ENCODE measurements around the gene MPHOSPH10. TPM values are rescaled to one million over a fixed set of nuclear protein-coding genes. Genes with fewer than 3 reads are reported as not detected.

Gene MPHOSPH10
- total and polyA plus RNA-seq, 10 of the 15 experiments (the other 5 are each of a cell fraction or from before 2014, with no cell fraction given), result 23.8 to 56.8 (median 41.3) TPM

- H3K27me3 ChIP-seq (replicated peaks in 1 of 2; ENCODE audit: control insufficient read depth in 2 of 2, insufficient read depth in 2 of 2, low read length in 1 of 2), result no peaks in the 10 kb centered on the region
- POLR2A ChIA-PET, result interaction anchor here (1.8 to 1.9 kb wide), 2 partner anchors 10 to 12 kb away, joined by 4 to 5 read pairs; no protein-coding TSS in a partner anchor
- FAIRE-seq (no peak), DNase-seq (ENCODE audit: low read depth, low spot score) (no peak), ATAC-seq (peak; percentile 91)
- SMC1A ChIA-PET (ENCODE audit: uncharacterized antibody, unreplicated experiment), result interaction anchor here (0.9 to 2.0 kb wide), 3 partner anchors 12 to 250 kb away, joined by 3 to 11 read pairs (median 4); no protein-coding TSS in a partner anchor
- H3K4me3 ChIP-seq, result no peak overlapping the region
- H3K27ac ChIP-seq (ENCODE audit: control insufficient read depth, insufficient read depth), result peak overlapping the region; percentile 24; the same call in 1 of the 2 replicates
- peaks cover 14% of the 10 kb centered on the region for H3K4me1 ChIP-seq (ENCODE audit: control insufficient read depth, insufficient read depth, low read length)
- BruUV-seq (replicated peaks), result no TSS peak
- CTCF ChIA-PET, result interaction anchor here (1.8 to 4.1 kb wide), 2 partner anchors 11 to 18 kb away, joined by 10 to 36 read pairs; no protein-coding TSS in a partner anchor
- peaks cover 6 to 8% of the 10 kb centered on the region in 2 experiments for H3K36me3 ChIP-seq (ENCODE audit: control insufficient read depth in 2 of 2, insufficient read depth in 2 of 2, low read length in 1 of 2)
- in situ Hi-C loops (cut with MboI) (no loop called here), intact Hi-C loops (cut with micrococcal nuclease; ENCODE audit: unreplicated experiment) (no loop called here)
- H3K79me2 ChIP-seq (ENCODE audit: control insufficient read depth, insufficient read depth, low read length), result no peaks in the 10 kb centered on the region
- no peaks in the 10 kb centered on the region for H3K9me3 ChIP-seq (replicated peaks; ENCODE audit: control insufficient read depth, insufficient read depth, low read length)
- 22% methylated on average over 5 of the region's 5 CpGs for WGBS (ENCODE audit: insufficient coverage, insufficient replicate concordance, low lambda C conversion rate, missing lambda C conversion rate)
- H3K4me2 ChIP-seq (ENCODE audit: control insufficient read depth, insufficient read depth), result peak overlapping the region; percentile 60
- no peak overlapping the region for H2AFZ ChIP-seq (ENCODE audit: control insufficient read depth, low read depth, low read length)
- H4K20me1 ChIP-seq (ENCODE audit: control insufficient read depth, insufficient read depth), result no peaks in the 10 kb centered on the region
- H3K9ac ChIP-seq (ENCODE audit: control insufficient read depth, insufficient read depth, low read length), result no peak overlapping the region; the same call in 1 of the 2 replicates
- RAD21 ChIA-PET (ENCODE audit: unreplicated experiment), result interaction anchor here (1.1 kb wide), 1 partner anchor 17 kb away, joined by 5 read pairs; no protein-coding TSS in a partner anchor
- TF ChIP-seq CTCF (IDR thresholded peaks at IDR 0.05 in 2 of 3, conservative IDR thresholded peaks at IDR 0.05 in 1 of 3; ENCODE audit: control insufficient read depth in 2 of 3, extremely low read depth in 1 of 3, insufficient read depth in 1 of 3, low read depth in 3 of 3, low read length in 3 of 3), result no peak
- TF ChIP-seq NFYB (IDR thresholded peaks at IDR 0.05; ENCODE audit: insufficient read depth, low read depth, low read length), result no peak
- TF ChIP-seq MLLT1 (IDR thresholded peaks at IDR 0.05), result peak; percentile 96
- no peak for TF ChIP-seq FOXM1 (IDR thresholded peaks at IDR 0.05; ENCODE audit: low read depth, low read length)
- TF ChIP-seq IRF5 (IDR thresholded peaks at IDR 0.05; ENCODE audit: borderline replicate concordance), result 0 out of 2 replicates have a peak, but pooled peaks have one; percentile 45
- no peak for TF ChIP-seq SREBF1 (IDR thresholded peaks at IDR 0.05; ENCODE audit: low read length)
- TF ChIP-seq SIN3A (IDR thresholded peaks at IDR 0.05; ENCODE audit: low read depth, low read length), result no peak
- TF ChIP-seq TCF12 (IDR thresholded peaks at IDR 0.05; ENCODE audit: low read depth, low read length), result 0 out of 2 replicates have a peak, but pooled peaks have one; percentile 14
- TF ChIP-seq PAX5 (IDR thresholded peaks at IDR 0.05; ENCODE audit: borderline replicate concordance, low read depth, low read length), result peak; percentile 74; the same call in 1 of the 2 replicates
- peak; percentile 66 for TF ChIP-seq GATAD2B (conservative IDR thresholded peaks at IDR 0.05; ENCODE audit: low read depth)
- 0 out of 2 replicates have a peak, but pooled peaks have one; percentile 27 for TF ChIP-seq ZBTB11 (CRISPR knock-in tag; IDR thresholded peaks at IDR 0.05)
- TF ChIP-seq NR2F1 (conservative IDR thresholded peaks at IDR 0.05), result peak; percentile 76
- TF ChIP-seq POU2F2 (IDR thresholded peaks at IDR 0.05; ENCODE audit: borderline replicate concordance, low read depth, low read length), result peak; percentile 52; the same call in 1 of the 3 replicates
Observed at GRCh38 chr2:71082402-71083252, 47.8 kb upstream of the MPHOSPH10 start.
